ENCODE data around the gene ISG20L2. TPM values are rescaled to one million over a fixed set of nuclear protein-coding genes. Genes with fewer than 3 reads are reported as not detected.

The ISG20L2 gene
- total RNA-seq, 1 experiment from 2014 or later = 33.2 TPM

DNA sequence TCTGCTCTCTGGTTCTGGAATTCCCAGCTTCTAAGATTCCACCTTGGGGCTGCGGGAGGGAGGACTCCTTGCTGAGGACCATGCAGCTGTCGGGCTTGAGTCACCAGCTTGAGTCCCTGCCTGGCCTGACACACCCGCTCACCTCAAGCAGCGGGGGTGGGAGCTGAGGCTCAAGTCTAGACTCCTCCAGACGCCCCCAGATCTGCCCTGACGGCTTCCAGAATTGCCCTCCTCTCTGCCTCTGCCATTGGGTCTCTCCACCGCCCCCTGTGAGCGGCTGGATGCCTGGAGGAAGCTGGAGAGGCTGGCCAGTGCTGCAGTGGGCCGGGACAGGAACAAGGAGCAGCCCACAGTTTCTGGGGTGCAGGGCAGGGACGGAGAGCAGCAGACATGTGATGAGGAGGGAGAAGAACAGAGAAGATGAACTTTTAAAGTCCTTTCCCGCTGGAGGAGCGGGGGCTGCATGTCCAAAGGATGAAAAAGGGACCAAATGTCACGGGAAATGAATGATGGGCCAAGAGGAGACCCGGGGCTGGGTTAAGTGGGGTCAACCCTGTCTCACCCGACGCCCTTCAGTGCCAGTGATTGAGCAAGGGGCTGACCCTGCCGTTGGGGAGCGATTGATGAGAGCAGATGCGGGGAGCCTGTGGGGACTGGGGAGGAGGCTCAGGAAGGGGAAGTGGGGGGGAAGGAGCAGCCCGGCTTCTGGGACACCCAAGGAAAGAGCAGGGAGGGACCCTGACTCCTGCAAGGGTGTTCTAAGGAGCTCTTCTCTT is 36.7 kb downstream of the ISG20L2 start:
- Histone ChIP-seq H3F3A (ENCODE audit: insufficient read depth, low read depth) (peaks cover 49% of the 10 kb centered on the region), H2AFZ (no peak overlapping the region), H3K4me1 (replicated peaks; ENCODE audit: insufficient read depth) (peaks cover 65% of the 10 kb centered on the region), H3K27me3 (ENCODE audit: insufficient read depth, low read depth) (no peaks in the 10 kb centered on the region), H3K27ac (peak overlapping the region; percentile 94), H3K36me3 (ENCODE audit: low read depth) (no peaks in the 10 kb centered on the region), H3K9me2 (ENCODE audit: insufficient read depth) (no peaks in the 10 kb centered on the region), H4K20me1 (ENCODE audit: insufficient read depth) (no peaks in the 10 kb centered on the region), H3K4me2 (peak overlapping the region; percentile 95), H3K79me2 (ENCODE audit: low read depth) (no peaks in the 10 kb centered on the region), H3K4me3 (peak overlapping the region; percentile 46; the same call in 1 of the 2 replicates), H3K9me3 (ENCODE audit: insufficient read depth, low read depth) (no peaks in the 10 kb centered on the region)
- no TSS peak for BruUV-seq (replicated peaks)
- no peak for TF ChIP-seq EZH2 (IDR thresholded peaks at IDR 0.05; ENCODE audit: low read depth)
- TF ChIP-seq, protein P1, sequence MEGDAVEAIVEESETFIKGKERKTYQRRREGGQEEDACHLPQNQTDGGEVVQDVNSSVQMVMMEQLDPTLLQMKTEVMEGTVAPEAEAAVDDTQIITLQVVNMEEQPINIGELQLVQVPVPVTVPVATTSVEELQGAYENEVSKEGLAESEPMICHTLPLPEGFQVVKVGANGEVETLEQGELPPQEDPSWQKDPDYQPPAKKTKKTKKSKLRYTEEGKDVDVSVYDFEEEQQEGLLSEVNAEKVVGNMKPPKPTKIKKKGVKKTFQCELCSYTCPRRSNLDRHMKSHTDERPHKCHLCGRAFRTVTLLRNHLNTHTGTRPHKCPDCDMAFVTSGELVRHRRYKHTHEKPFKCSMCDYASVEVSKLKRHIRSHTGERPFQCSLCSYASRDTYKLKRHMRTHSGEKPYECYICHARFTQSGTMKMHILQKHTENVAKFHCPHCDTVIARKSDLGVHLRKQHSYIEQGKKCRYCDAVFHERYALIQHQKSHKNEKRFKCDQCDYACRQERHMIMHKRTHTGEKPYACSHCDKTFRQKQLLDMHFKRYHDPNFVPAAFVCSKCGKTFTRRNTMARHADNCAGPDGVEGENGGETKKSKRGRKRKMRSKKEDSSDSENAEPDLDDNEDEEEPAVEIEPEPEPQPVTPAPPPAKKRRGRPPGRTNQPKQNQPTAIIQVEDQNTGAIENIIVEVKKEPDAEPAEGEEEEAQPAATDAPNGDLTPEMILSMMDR (conservative IDR thresholded peaks at IDR 0.05) = no peak
- intact Hi-C loops (cut with micrococcal nuclease; ENCODE audit: unreplicated experiment) = loop anchor here (2.0 to 10.0 kb wide), 4 partner anchors 59 to 443 kb away; partner anchors contain the start of genes ETV3, HDGF, MEF2D and PRCC
- DNase-seq = peak; percentile 79 to 80
- POLR2A ChIA-PET (ENCODE audit: unreplicated experiment) = interaction anchor here (0.6 to 1.2 kb wide), 4 partner anchors 11 to 37 kb away, joined by 5 to 28 read pairs (median 6); partner anchors contain the start of genes CRABP2, ISG20L2 and METTL25B
- CTCF ChIA-PET = interaction anchor here (1.0 to 6.3 kb wide), 4 partner anchors 13 to 64 kb away, joined by 5 to 109 read pairs (median 14); partner anchors contain the start of gene CRABP2

DNA sequence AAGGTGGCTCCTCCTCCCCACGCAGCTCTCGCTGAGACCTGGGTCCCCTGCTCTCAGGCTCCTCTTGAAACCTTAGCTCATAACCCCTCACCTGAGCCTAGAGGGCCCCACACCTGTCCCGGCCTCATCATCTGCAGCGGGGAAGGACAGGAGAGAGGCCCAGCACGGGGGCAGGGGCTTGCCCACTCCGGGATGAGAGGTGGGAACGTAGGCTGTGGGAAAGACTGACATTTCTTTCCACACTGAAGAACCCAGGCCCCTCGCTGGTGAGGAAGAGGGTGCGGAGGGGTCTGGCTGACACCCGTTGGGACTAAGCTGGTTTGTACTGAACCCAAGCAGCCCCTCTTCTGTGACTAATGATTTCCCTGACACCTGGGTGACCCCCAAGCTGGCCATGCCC is 37.4 kb downstream of the ISG20L2 start:
- peak overlapping the region; percentile 46; the same call in 1 of the 2 replicates for H3K4me3 ChIP-seq
- TF ChIP-seq EZH2 (IDR thresholded peaks at IDR 0.05; ENCODE audit: low read depth) = no peak
- TF ChIP-seq, protein P1 (conservative IDR thresholded peaks at IDR 0.05) = no peak
- no peaks in the 10 kb centered on the region for H3K9me3 ChIP-seq (ENCODE audit: insufficient read depth, low read depth)
- ChIA-PET POLR2A (ENCODE audit: unreplicated experiment) (interaction anchor here (0.6 to 1.2 kb wide), 3 partner anchors 12 to 14 kb away, joined by 7 to 28 read pairs (median 10); partner anchors contain the start of gene CRABP2), CTCF (interaction anchor here (1.0 to 6.3 kb wide), 4 partner anchors 14 to 63 kb away, joined by 5 to 109 read pairs (median 14); partner anchors contain the start of gene CRABP2)
- H2AFZ ChIP-seq = no peak overlapping the region
- H3K79me2 ChIP-seq (ENCODE audit: low read depth) = no peaks in the 10 kb centered on the region
- no peaks in the 10 kb centered on the region for H4K20me1 ChIP-seq (ENCODE audit: insufficient read depth)
- peak overlapping the region; percentile 94 for H3K27ac ChIP-seq
- peaks cover 70% of the 10 kb centered on the region for H3K4me1 ChIP-seq (replicated peaks; ENCODE audit: insufficient read depth)
- DNase-seq = no peak
- no TSS peak for BruUV-seq (replicated peaks)
- peak overlapping the region; percentile 95 for H3K4me2 ChIP-seq
- H3K27me3 ChIP-seq (ENCODE audit: insufficient read depth, low read depth) = no peaks in the 10 kb centered on the region
- intact Hi-C loops (cut with micrococcal nuclease; ENCODE audit: unreplicated experiment) = loop anchor here (5.0 to 10.0 kb wide), 3 partner anchors 76 to 444 kb away; partner anchors contain the start of genes ETV3, MEF2D and PRCC
- no peaks in the 10 kb centered on the region for H3K36me3 ChIP-seq (ENCODE audit: low read depth)
- no peaks in the 10 kb centered on the region for H3K9me2 ChIP-seq (ENCODE audit: insufficient read depth)
- peaks cover 50% of the 10 kb centered on the region for H3F3A ChIP-seq (ENCODE audit: insufficient read depth, low read depth)

DNA sequence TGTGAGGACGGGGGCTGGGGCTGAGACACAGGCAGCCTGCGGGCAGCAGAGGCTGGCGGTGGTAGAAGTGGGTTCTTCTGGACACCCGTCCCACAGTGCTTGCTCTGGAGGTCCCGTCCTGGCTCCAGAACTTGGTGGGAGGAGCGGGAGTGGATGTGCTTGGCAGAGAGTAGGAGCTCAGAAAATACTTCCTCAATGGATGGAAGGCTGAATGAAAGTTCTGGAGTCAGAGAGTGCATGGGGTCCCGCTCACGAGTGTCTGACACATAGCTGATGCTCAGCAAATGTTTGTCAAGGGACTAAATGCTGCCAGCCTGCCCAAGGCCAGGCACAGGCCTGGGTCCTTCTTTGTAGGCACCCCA is 37.9 kb downstream of the ISG20L2 start:
- no peak overlapping the region for H3K4me3 ChIP-seq
- no peak for TF ChIP-seq EZH2 (IDR thresholded peaks at IDR 0.05; ENCODE audit: low read depth)
- TF ChIP-seq, protein P1 (conservative IDR thresholded peaks at IDR 0.05) = no peak
- no peaks in the 10 kb centered on the region for H3K79me2 ChIP-seq (ENCODE audit: low read depth)
- H3F3A ChIP-seq (ENCODE audit: insufficient read depth, low read depth) = peaks cover 54% of the 10 kb centered on the region
- ChIA-PET POLR2A (ENCODE audit: unreplicated experiment) (interaction anchor here (0.5 to 0.8 kb wide), 3 partner anchors 15 to 36 kb away, joined by 3 to 10 read pairs (median 4); partner anchors contain the start of gene CRABP2), CTCF (interaction anchor here (1.7 to 6.3 kb wide), 6 partner anchors 14 to 169 kb away, joined by 6 to 109 read pairs (median 16); partner anchors contain the start of genes CRABP2, ISG20L2 and METTL25B)
- no TSS peak for BruUV-seq (replicated peaks)
- DNase-seq = no peak
- intact Hi-C loops (cut with micrococcal nuclease; ENCODE audit: unreplicated experiment) = loop anchor here (5.0 to 10.0 kb wide), 3 partner anchors 77 to 444 kb away; partner anchors contain the start of genes ETV3, MEF2D and PRCC
- H4K20me1 ChIP-seq (ENCODE audit: insufficient read depth) = no peaks in the 10 kb centered on the region
- H3K27me3 ChIP-seq (ENCODE audit: insufficient read depth, low read depth) = no peaks in the 10 kb centered on the region
- H2AFZ ChIP-seq = no peak overlapping the region
- peak overlapping the region; percentile 94 for H3K27ac ChIP-seq
- peak overlapping the region; percentile 95 for H3K4me2 ChIP-seq
- H3K4me1 ChIP-seq (replicated peaks; ENCODE audit: insufficient read depth) = peaks cover 76% of the 10 kb centered on the region
- H3K36me3 ChIP-seq (ENCODE audit: low read depth) = no peaks in the 10 kb centered on the region
- H3K9me2 ChIP-seq (ENCODE audit: insufficient read depth) = no peaks in the 10 kb centered on the region
- no peaks in the 10 kb centered on the region for H3K9me3 ChIP-seq (ENCODE audit: insufficient read depth, low read depth)
